ENCODE data around the gene TBL1X.

Gene TBL1X

DNA sequence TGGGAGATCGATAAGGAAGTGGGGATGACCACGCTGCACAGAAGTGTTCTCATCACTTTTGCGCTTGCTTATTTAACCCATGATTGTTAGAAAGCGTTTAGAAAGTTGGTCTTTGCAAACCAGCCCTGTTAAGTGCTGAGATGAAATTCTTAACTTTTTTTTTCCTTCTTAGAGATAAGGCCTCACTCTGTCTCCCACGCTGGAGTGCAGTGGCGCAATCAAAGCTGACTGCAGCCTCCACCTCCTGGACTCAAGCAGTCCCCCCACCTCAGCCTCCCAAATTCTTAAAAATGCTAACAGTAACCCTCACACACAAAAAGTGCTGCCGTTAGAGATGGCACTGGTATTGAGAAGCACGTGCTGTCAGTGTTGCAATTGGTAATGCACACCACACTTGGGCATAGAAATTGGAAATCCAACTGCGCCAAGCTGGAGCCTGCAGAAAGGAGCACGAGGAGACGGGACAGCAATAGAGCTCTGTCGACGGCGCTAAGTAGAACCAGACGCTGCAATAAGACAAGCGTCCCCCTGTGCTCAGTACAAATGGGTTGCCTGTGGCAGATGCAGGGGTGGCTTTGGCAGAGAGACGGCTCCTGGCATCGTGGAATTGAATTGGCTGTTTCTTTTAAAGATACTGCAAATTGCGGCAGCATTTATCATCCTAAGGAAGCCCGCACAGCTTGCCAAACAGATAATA lies 113.4 kb downstream of the TBL1X start:
- no peak for DNase-seq (ENCODE audit: low read depth in 4 of 4, low spot score in 1 of 4)

DNA sequence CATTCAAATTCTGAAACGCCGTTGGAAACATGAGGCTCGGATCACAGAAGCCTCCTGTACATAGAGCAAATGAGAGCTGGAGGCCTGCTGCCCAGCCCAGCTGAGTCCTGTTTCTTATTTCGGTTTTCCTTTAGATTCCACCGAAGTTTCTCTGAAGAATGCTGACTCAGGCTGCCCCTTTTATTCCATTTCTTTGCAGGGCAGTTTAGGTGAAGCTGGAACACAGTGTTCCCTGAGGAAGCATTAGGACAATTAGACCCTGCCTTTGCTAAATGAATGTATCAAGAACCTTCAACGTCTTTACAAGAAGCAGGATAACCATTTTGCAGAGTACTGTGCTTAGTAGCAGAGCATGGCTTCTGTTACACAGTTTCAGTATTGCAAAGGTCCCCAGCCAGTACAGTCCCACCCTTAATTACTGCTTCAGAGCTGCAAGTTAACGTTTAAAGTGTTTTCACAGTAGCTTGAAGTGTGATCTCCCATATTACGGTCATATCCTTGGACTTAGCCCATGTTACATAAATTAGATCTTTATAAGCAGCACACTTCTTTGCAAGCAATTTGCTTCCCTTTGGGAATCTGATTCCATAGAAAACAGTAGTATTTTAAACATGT lies 117.0 kb downstream of the TBL1X start:
- no peak for DNase-seq (ENCODE audit: low read depth in 4 of 4, low spot score in 1 of 4)

DNA sequence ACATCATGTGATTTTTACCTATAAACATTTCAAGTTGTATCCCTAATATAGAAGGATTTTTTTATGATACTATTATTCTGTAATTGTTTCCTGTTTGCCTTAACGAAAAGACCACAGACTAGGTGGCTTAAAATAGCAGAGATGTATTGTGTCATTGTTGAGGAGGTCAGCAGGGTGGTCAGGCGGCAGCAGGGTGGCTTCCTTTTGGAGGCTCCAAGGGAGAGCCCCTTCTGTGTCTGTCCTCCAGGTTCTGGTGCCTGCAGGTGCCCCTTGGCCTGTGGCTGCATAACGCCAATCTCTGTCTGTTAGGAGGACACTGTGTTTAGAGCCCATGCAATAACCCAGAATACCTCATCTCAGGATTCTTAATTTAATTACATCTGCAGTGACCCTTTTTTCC lies 118.1 kb downstream of the TBL1X start:
- no peak for DNase-seq (ENCODE audit: low read depth in 4 of 4, low spot score in 1 of 4)

GRCh38 chrX:9586992-9587392 lies 122.1 kb downstream of the TBL1X start:
- no peak for DNase-seq (ENCODE audit: low read depth in 4 of 4, low spot score in 1 of 4)

- no peak for DNase-seq (ENCODE audit: low read depth in 4 of 4, low spot score in 1 of 4)
These were observed 122.8 kb downstream of the TBL1X start for GRCh38 chrX:9587642-9588041.

- no peak for DNase-seq (ENCODE audit: low read depth in 4 of 4, low spot score in 1 of 4)
These were observed 126.6 kb downstream of the TBL1X start for GRCh38 chrX:9591496-9591895.

DNA sequence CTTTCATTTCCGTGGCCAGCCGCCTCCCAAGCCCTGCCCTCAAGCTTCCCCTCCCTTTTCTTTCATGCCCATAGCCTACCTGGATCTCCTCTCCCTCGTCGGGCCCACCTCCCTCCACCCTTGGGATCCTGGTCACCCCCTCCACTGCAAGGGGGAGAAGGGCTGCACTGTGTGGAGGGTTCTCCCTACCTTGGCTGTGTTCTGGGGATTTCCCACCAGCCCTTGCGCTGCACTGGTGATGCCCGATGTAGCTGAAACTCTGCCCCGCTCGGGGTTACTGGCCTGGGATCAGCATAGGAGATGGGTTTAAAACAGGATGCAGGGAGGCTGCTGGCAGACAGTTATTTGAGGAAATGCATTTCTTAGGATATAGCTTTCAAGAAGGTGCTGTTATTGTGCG lies 128.9 kb downstream of the TBL1X start:
- no peak for DNase-seq (ENCODE audit: low read depth in 4 of 4, low spot score in 1 of 4)

- DNase-seq (ENCODE audit: low read depth in 4 of 4, low spot score in 1 of 4) = no peak
These were observed 130.3 kb downstream of the TBL1X start for GRCh38 chrX:9595174-9595573.

- no peak for DNase-seq (ENCODE audit: low read depth in 4 of 4, low spot score in 1 of 4)
These were observed 132.0 kb downstream of the TBL1X start for GRCh38 chrX:9596837-9597236.

GRCh38 chrX:9597361-9598035 lies 132.6 kb downstream of the TBL1X start:
- no peak for DNase-seq (ENCODE audit: low read depth in 4 of 4, low spot score in 1 of 4)

DNA sequence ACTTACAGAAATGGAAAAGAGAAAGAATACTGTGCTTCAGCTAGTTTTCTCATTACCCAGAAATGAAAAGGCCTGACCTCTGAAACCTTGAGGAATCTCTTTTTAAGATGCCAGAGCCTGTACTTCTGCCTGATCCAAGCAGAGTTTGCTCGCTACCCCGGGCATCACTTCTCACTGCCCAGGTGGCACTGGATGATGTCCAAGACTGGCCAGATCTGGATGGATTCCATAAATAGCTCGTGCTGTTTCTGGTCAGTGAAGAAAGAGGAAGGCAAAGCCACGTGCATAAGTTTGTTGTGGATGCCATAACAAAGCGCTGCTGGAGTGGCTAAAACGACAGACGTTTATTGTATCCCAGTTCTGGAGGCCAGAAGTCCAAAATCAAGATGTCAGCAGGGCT lies 133.5 kb downstream of the TBL1X start:
- DNase-seq (ENCODE audit: low read depth in 4 of 4, low spot score in 1 of 4) = no peak

- DNase-seq (ENCODE audit: low read depth in 4 of 4, low spot score in 1 of 4) = no peak
These were observed 139.5 kb downstream of the TBL1X start for GRCh38 chrX:9604111-9604907.

DNA sequence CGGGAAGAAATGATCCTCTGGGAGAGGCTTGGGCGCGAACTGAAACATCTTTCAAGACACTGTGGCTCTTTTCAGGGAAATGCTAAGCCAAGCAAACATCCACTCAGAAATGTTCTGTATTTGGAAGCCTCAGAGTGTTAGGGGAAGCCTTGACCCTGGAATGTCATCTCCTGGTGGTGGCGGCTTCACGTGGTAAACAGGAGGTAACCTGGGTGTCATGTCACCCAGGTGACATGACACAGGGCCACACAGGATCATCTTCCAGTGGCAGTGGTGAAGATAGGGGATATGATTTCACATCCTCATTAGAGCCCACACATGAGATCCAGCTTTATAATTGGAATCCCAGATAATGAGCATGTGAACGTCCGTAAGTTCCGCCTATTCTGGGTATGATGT lies 140.0 kb downstream of the TBL1X start:
- no peak for DNase-seq (ENCODE audit: low read depth in 4 of 4, low spot score in 1 of 4)

DNA sequence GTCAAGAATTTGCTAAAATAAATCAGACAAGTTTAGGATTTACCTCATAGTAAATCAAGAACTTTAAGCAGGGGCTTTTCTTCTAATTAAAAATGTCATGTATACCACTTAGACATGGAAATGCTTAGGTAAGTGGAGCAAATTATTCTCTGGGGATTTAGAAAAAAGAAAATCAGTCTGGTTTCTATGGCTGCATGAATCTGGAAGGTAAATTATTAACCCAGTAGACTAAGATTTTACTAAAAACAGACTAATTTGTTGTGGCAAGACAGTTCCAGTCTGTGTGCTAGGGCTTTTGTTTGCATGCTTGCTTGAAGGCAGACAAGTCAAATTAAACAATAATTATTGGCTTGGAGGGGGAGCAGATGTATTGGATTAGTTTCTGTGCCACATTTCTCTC lies 140.6 kb downstream of the TBL1X start:
- DNase-seq (ENCODE audit: low read depth in 4 of 4, low spot score in 1 of 4) = no peak

DNA sequence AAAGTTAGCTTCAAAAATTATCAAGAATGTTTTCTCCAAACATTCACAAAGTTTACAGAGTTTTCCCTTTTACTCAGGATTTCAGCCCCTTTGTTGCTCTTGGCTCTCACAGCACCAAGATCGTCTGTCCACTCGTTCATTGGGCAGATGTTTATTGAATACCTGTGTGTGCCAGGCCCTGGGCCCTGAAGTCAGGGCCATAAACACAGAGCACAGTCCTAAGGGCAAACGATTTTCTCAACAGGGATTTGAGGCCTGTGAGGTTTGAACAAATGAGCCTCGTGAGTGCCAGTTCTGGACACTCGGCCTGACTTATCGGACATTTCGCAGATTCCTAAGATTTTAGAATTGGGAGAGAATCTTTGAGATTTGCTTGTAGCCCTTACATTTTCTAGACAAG lies 142.1 kb downstream of the TBL1X start:
- no peak for DNase-seq (ENCODE audit: low read depth in 4 of 4, low spot score in 1 of 4)

DNA sequence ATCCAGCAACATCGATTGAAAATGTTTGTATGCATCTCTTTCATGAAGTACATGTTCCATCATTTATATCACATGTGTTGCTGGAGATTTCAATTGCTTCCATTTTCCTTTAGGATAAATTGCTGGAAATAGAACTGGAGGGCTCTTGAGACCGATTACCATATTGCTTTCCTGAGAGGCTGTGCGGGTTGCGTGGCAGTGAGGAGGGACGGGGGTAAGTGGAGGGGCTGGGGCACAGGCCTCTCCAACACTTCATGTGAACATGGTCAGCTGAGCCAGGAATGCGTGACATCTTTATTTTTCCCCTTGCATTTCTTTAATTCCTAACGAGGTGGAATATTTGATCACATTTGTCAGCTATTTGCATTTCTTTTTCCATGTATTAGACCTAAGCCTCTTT lies 144.6 kb downstream of the TBL1X start:
- no peak for DNase-seq (ENCODE audit: low read depth in 4 of 4, low spot score in 1 of 4)

GRCh38 chrX:9609987-9610386 lies 145.1 kb downstream of the TBL1X start:
- DNase-seq (ENCODE audit: low read depth in 4 of 4, low spot score in 1 of 4) = no peak

GRCh38 chrX:9610771-9611392 lies 146.0 kb downstream of the TBL1X start:
- no peak for DNase-seq (ENCODE audit: low read depth in 4 of 4, low spot score in 1 of 4)

- no peak for DNase-seq (ENCODE audit: low read depth in 4 of 4, low spot score in 1 of 4)
These were observed 146.7 kb downstream of the TBL1X start for GRCh38 chrX:9611436-9612145.

- DNase-seq (ENCODE audit: low read depth in 4 of 4, low spot score in 1 of 4) = no peak
These were observed 147.3 kb downstream of the TBL1X start for GRCh38 chrX:9612146-9612505.

DNA sequence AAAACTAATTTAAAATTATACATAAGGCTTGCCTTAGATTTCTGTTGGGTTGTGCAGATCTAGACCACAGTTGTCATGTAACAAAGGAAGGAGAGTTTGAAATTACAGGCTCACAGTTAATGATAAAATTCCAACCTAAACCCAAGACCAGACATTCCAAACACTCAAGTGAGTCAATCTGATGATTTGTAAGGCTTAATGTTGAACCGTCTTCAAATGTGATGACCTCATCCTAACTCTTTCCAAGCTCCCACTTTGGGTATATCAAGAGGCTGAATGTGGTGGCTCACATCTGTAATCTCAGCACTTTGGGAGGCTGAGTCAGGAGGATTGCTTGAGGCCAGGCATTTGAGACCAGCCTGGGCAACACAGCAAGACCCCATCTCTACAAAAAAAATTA lies 149.2 kb downstream of the TBL1X start:
- DNase-seq (ENCODE audit: low read depth in 4 of 4, low spot score in 1 of 4) = no peak

Measured in stimulated activated CD4-positive, alpha-beta T cell treated with anti-CD3 and anti-CD28 coated beads, Interleukin-1b, Interleukin-23, amount 100 ng/mL, for 24 hours (primary cell).